Lower leg skin (tissue), 4 donors: ENCODE measurements around the gene DCAF4. TPM values are rescaled to one million over a fixed set of nuclear protein-coding genes. Genes with fewer than 3 reads are reported as not detected.

Experiments
- DNase-seq, 2 donors: peaks; one replicate each; pipeline ENCODE4 v3.0.0-alpha.2; 2019; ENCODE audit warnings: low spot score in 2 of 2
- H3K4me3 ChIP-seq: fragments of 200-600 bp; sonication (generic); 2 replicates; pipeline ENCODE4 v1.5.1; 2017; ENCODE audit warnings: mild to moderate bottlenecking, low read depth; ENCODE audit not compliant: poor library complexity, severe bottlenecking
- POLR2A ChIP-seq, 2 donors: fragments of 450-650 bp; IDR thresholded peaks; one replicate each; pipeline ENCODE4 v1.6.1; 2016 to 2017; ENCODE audit warnings: antibody characterized with exemption in 2 of 2, mild to moderate bottlenecking in 1 of 2, moderate library complexity in 1 of 2
- WGBS, 2 donors: methylation state at CpG; one replicate each; pipeline ENCODE4 v1.1.5; 2018; 5-methylcytosine and 5-hydroxymethylcytosine counted together
- intact Hi-C: fragments of 100-400 bp; cut with DNase I; formaldehyde crosslinking; loops from one replicate; pipeline ENCODE4 v1.15.0; 2023; ENCODE audit warnings: low total_unique reads
- total RNA-seq, 4 donors: library from RNA; depleted of rRNA; stranded (reverse); fragments of >200 nt; gene quantifications; one replicate each; pipeline ENCODE4 v1.1.0, GENCODE V29; 2016
- TF ChIP-seq, protein P1 (sequence below), 3 donors: fragments of 450-650 bp; IDR thresholded peaks; one replicate each; pipeline ENCODE4 v1.5.1; 2016; ENCODE audit warnings: antibody characterized with exemption in 3 of 3, mild to moderate bottlenecking in 3 of 3, moderate library complexity in 2 of 3

The DCAF4 gene
- total RNA-seq, 4 donors from 2014 or later = 24.0 to 40.5 (median 35.8) TPM

- intact Hi-C loops = no loop called here
- TF ChIP-seq, protein P1, sequence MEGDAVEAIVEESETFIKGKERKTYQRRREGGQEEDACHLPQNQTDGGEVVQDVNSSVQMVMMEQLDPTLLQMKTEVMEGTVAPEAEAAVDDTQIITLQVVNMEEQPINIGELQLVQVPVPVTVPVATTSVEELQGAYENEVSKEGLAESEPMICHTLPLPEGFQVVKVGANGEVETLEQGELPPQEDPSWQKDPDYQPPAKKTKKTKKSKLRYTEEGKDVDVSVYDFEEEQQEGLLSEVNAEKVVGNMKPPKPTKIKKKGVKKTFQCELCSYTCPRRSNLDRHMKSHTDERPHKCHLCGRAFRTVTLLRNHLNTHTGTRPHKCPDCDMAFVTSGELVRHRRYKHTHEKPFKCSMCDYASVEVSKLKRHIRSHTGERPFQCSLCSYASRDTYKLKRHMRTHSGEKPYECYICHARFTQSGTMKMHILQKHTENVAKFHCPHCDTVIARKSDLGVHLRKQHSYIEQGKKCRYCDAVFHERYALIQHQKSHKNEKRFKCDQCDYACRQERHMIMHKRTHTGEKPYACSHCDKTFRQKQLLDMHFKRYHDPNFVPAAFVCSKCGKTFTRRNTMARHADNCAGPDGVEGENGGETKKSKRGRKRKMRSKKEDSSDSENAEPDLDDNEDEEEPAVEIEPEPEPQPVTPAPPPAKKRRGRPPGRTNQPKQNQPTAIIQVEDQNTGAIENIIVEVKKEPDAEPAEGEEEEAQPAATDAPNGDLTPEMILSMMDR (IDR thresholded peaks at IDR 0.05) = no peak
- TF ChIP-seq POLR2A (IDR thresholded peaks at IDR 0.05) = no peak
- no peak for DNase-seq
- no peak overlapping the region for H3K4me3 ChIP-seq
- 65 to 69% methylated on average over 2 of the region's 2 CpGs for WGBS, 2 donors
These were observed 44.7 kb upstream of the DCAF4 start for GRCh38 chr14:72881543-72881942.

DNA sequence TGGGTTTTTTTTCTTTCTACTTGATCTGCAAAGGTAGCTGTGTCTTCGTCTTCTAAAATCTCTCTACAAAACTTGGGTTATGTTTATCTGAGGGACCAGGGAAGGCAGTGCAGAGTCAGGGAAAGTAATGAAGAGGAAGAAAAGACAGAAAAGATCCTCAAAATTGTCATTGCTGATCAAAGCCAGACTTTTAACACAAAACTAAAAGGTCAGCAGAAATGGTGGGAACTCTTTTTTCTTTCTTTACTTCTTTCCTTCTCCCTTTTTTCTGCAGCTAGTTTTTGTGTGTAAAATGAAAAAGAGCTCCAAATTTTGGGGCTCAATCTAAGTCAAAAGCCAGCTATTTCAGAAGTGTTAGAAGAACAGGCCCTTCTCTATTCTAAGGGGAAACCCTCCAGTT, 44.2 kb upstream of the DCAF4 start:
- TF ChIP-seq, protein P1 (IDR thresholded peaks at IDR 0.05) = no peak
- TF ChIP-seq POLR2A (IDR thresholded peaks at IDR 0.05) = no peak

DNA sequence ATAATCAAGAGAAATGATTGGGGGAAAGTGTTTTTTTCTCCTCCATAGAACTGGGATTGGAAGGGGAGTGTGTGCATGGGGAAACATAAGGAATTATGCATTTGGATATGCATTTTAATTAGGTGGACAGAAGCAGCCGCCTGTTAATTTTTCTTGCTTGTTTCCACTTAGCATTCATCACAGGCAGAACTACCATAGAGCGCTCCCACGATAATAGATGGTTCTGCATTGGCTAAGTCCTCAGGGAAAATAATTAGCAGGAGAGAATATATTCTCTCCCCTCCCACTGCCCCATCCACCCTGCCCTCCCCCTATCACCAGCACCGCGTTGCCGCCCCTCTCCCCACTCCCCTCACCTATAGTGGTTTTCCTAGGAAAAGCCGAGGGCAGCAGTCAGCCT, 43.8 kb upstream of the DCAF4 start:
- DNase-seq = no peak
- intact Hi-C loops = no loop called here
- WGBS, 2 donors = 69 to 72% methylated on average over 7 of the region's 7 CpGs
- no peak for TF ChIP-seq POLR2A (IDR thresholded peaks at IDR 0.05)
- TF ChIP-seq, protein P1 (IDR thresholded peaks at IDR 0.05) = no peak
- H3K4me3 ChIP-seq = no peak overlapping the region

More for the DNA sequence above, 44.2 kb upstream of the DCAF4 start:
- WGBS, 2 donors = 88 to 100% methylated on average over 1 of the region's 1 CpG
- intact Hi-C loops = no loop called here
- DNase-seq = peak in 1 of 2 donors; percentile 8
- H3K4me3 ChIP-seq = no peak overlapping the region

GRCh38 chr14:72883109-72883508, 43.2 kb upstream of the DCAF4 start:
- intact Hi-C loops = no loop called here
- DNase-seq = peak in 1 of 2 donors; percentile 59
- WGBS, 2 donors = 96 to 98% methylated on average over 2 of the region's 2 CpGs

DNA sequence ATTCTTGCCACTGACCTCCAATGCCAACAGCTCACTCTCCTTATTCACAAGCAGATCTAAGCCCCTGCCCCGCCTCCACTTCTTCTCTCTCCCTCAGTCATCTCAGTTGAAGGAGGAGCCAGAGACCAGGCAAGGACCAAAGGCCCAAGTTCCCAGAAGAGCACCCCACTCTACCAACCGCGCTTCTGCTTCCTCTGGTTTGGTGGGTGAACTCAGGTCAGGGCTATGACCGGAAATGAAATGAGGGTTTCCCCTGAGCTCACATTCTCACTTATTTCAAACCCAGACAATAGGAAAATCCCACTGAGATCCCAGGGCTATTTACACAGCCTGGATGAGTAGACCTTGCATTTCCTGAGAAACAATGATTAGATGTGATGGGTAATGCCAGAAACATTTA, 42.3 kb upstream of the DCAF4 start:
- TF ChIP-seq, protein P1 (IDR thresholded peaks at IDR 0.05) = no peak
- no peak for TF ChIP-seq POLR2A (IDR thresholded peaks at IDR 0.05)
- intact Hi-C loops = no loop called here
- peak in 1 of 2 donors; percentile 39 for DNase-seq
- 85 to 89% methylated on average over 4 of the region's 4 CpGs for WGBS, 2 donors
- H3K4me3 ChIP-seq = no peak overlapping the region

More at GRCh38 chr14:72883109-72883508, 43.2 kb upstream of the DCAF4 start:
- no peak overlapping the region for H3K4me3 ChIP-seq
- no peak for TF ChIP-seq POLR2A (IDR thresholded peaks at IDR 0.05)
- TF ChIP-seq, protein P1 (IDR thresholded peaks at IDR 0.05) = no peak

DNA sequence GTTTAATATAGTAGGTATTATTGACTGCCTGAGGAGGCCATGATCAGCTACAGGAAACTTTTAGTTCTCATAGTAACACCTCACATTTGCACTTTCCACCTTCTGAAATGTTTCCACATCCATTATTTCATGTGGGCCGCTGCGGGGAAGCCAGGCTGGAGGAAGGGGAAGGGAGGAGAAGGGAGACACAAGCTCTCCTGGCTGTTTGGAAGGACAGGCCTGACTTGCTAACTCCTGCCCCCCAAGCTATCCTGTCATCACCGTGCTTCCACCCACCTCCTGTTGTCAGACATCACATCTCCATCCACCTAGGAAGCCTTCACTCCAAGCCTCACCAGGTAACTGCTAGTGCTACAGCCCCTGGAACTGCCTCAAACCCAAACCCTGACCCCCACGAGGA, 41.9 kb upstream of the DCAF4 start:
- TF ChIP-seq, protein P1 (IDR thresholded peaks at IDR 0.05) = no peak
- TF ChIP-seq POLR2A (IDR thresholded peaks at IDR 0.05) = no peak
- intact Hi-C loops = no loop called here
- DNase-seq = peak in 1 of 2 donors; percentile 17
- 77 to 89% methylated on average over 4 of the region's 4 CpGs for WGBS, 2 donors
- H3K4me3 ChIP-seq = no peak overlapping the region
